BJ (cell line): Measurements from ENCODE around the gene SHLD1. TPM values are rescaled to one million over a fixed set of nuclear protein-coding genes. Genes with fewer than 3 reads are reported as not detected.
A peak's percentile ranks its signal among the peaks of the same experiment; 100 is the strongest.
"Not testable (repeated sequence)": the region's sequence is repeated elsewhere in the genome, so short reads cannot be mapped to it uniquely, and the experiment has no call there.

Experiments used
- CTCF ChIA-PET: fragments of 350-600 bp; formaldehyde crosslinking; extraction: SDS; loops from one replicate; lab custom pipeline; 2021; ENCODE audit warnings: antibody characterized with exemption, inconsistent platforms; lab: Yijun Ruan, JAX
- POLR2A ChIA-PET: fragments of 300-600 bp; sonication (Branson Sonifier 250); formaldehyde crosslinking; extraction: SDS; loops from one replicate; lab custom pipeline; 2021; ENCODE audit warnings: antibody characterized with exemption; lab: Charles Lee
- DNase-seq: peaks from one replicate; pipeline ENCODE4 v3.0.0-alpha.2; 2011; ENCODE audit warnings: low read depth
- H3K27me3 ChIP-seq: 2 replicates; pipeline ENCODE4 v1.6.0; 2011; ENCODE audit warnings: low read length; ENCODE audit not compliant: control insufficient read depth, insufficient read depth
- H3K36me3 ChIP-seq: 2 replicates; pipeline ENCODE4 v1.5.1; 2011; ENCODE audit warnings: low read length; ENCODE audit not compliant: control insufficient read depth, insufficient read depth
- H3K4me3 ChIP-seq: 2 replicates; pipeline ENCODE4 v1.5.1; 2011; ENCODE audit warnings: low read depth, mild to moderate bottlenecking, control low read depth, low read length
- polyA minus RNA-seq: library from RNA; depleted of rRNA, polyadenylated mRNA; stranded (reverse); fragments of >200 nt; gene quantifications from 2 replicates; pipeline ENCODE4 v1.2.3, GENCODE V29; 2011; rRNA and poly(A)+ RNA removed
- polyA plus RNA-seq: library from polyadenylated mRNA; depleted of rRNA; stranded (reverse); fragments of >200 nt; gene quantifications from 2 replicates; pipeline ENCODE4 v1.2.3, GENCODE V29; 2011; rRNA removed
- TF ChIP-seq, protein P1 (sequence below): IDR thresholded peaks from 2 replicates; pipeline ENCODE4 v1.5.1; 2011; ENCODE audit warnings: low read depth, mild to moderate bottlenecking, control low read depth, inconsistent platforms, low read length, moderate library complexity; ENCODE audit not compliant: insufficient read depth

The SHLD1 gene, protein sequence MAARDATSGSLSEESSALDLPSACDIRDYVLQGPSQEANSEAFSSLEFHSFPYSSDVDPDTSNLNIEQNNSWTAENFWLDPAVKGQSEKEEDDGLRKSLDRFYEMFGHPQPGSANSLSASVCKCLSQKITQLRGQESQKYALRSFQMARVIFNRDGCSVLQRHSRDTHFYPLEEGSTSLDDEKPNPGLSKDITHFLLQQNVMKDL
- polyA plus RNA-seq: 2.0 and 2.5 TPM in 2 replicates
- 0.66 and 1.4 TPM in 2 replicates for polyA minus RNA-seq

- ChIA-PET CTCF (no interaction called here), POLR2A (interaction anchor here (0.5 to 0.7 kb wide), 2 partner anchors 39 to 1382 kb away, joined by 3 to 6 read pairs; no protein-coding TSS in a partner anchor)
- no peaks in the 10 kb centered on the region for H3K27me3 ChIP-seq
- no peaks in the 10 kb centered on the region for H3K36me3 ChIP-seq
- peak; percentile 26 for DNase-seq
- peak within 1 kb of the TSS; percentile 44 for H3K4me3 ChIP-seq
- TF ChIP-seq, protein P1, sequence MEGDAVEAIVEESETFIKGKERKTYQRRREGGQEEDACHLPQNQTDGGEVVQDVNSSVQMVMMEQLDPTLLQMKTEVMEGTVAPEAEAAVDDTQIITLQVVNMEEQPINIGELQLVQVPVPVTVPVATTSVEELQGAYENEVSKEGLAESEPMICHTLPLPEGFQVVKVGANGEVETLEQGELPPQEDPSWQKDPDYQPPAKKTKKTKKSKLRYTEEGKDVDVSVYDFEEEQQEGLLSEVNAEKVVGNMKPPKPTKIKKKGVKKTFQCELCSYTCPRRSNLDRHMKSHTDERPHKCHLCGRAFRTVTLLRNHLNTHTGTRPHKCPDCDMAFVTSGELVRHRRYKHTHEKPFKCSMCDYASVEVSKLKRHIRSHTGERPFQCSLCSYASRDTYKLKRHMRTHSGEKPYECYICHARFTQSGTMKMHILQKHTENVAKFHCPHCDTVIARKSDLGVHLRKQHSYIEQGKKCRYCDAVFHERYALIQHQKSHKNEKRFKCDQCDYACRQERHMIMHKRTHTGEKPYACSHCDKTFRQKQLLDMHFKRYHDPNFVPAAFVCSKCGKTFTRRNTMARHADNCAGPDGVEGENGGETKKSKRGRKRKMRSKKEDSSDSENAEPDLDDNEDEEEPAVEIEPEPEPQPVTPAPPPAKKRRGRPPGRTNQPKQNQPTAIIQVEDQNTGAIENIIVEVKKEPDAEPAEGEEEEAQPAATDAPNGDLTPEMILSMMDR: no peak
Measured at GRCh38 chr20:5749952-5750779, at the start of gene SHLD1. TSS of gene SHLD1 (plus strand) at chr20:5750401. CDS start at chr20:5772866, 22,465 bp downstream.

- DNase-seq, CTCF ChIA-PET, H3K4me3 ChIP-seq, POLR2A ChIA-PET, H3K36me3 ChIP-seq, H3K27me3 ChIP-seq: not testable (repeated sequence)
Measured at GRCh38 chr20:5702339-5702738, 47.9 kb upstream of the SHLD1 start.

- CTCF ChIA-PET: no interaction called here
- POLR2A ChIA-PET: no interaction called here
- no peak overlapping the region for H3K4me3 ChIP-seq
- no peaks in the 10 kb centered on the region for H3K27me3 ChIP-seq
- DNase-seq: no peak
- TF ChIP-seq, protein P1: no peak
- no peaks in the 10 kb centered on the region for H3K36me3 ChIP-seq
Measured at GRCh38 chr20:5703681-5704101, 46.5 kb upstream of the SHLD1 start.

GRCh38 chr20:5705827-5706226 is 44.4 kb upstream of the SHLD1 start:
- H3K27me3 ChIP-seq: no peaks in the 10 kb centered on the region
- POLR2A ChIA-PET: no interaction called here
- no peak for DNase-seq
- TF ChIP-seq, protein P1: no peak
- H3K4me3 ChIP-seq: no peak overlapping the region
- CTCF ChIA-PET: interaction anchor here (0.9 kb wide), 1 partner anchor 11 kb away, joined by 5 read pairs; no protein-coding TSS in a partner anchor
- H3K36me3 ChIP-seq: no peaks in the 10 kb centered on the region

DNA sequence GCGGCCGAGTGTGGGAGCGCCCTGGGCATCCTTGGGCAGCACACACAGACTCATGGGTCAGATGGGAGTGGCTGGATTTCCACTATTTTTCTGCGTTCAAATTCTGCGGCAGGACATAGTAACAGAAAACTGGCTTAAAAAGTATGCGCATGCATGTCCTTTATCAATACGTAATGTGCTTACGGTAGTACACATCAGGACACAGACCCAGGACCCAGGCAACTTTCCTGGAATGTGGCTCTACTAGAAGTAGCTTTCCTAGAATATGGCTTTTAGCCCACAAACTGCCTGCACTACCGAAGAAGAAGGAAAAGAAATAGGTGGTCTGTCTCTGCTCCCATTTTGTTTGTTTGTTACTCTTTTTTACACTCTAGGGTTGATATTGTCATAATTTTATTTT is 43.4 kb upstream of the SHLD1 start:
- no peaks in the 10 kb centered on the region for H3K36me3 ChIP-seq
- TF ChIP-seq, protein P1: no peak
- ChIA-PET CTCF (no interaction called here), POLR2A (no interaction called here)
- H3K4me3 ChIP-seq: no peak overlapping the region
- H3K27me3 ChIP-seq: no peaks in the 10 kb centered on the region
- no peak for DNase-seq
